EL (cell line): ENCODE measurements around the gene LRBA.

ENCODE experiments used
- DNase-seq: peaks from one replicate; pipeline ENCODE4 v3.0.0-alpha.2; 2016

LRBA gene

DNA sequence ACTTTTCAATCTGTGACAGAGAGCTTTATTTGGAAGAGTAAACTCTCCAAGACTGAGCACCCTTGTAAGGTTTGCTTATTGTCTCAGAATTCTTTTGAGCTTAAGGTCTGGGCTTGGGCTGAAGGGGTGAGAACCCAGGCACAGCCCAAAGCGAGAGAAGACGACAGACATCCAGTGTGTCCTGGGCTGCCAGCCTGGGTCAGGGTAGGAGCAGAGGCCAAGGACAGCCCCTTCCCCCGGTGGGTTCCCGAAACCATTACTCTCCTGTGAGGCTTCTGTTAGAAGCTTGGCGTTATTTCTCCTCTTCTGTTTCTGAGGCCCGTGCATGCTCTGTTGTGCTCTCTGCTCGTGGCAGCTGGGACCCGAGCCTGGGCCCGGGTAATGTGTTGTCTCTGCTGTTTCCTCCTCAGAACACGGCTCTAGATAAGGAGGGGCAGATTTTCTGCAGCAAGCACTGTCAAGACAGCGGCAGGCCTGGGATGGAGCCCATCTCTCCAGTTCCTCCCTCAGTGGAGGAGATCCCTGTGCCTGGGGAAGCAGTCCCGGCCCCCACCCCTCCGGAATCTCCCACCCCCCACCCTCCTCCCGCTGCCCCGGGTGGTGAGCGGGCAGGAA lies 759.4 kb downstream of the LRBA start:
- no peak for DNase-seq

DNA sequence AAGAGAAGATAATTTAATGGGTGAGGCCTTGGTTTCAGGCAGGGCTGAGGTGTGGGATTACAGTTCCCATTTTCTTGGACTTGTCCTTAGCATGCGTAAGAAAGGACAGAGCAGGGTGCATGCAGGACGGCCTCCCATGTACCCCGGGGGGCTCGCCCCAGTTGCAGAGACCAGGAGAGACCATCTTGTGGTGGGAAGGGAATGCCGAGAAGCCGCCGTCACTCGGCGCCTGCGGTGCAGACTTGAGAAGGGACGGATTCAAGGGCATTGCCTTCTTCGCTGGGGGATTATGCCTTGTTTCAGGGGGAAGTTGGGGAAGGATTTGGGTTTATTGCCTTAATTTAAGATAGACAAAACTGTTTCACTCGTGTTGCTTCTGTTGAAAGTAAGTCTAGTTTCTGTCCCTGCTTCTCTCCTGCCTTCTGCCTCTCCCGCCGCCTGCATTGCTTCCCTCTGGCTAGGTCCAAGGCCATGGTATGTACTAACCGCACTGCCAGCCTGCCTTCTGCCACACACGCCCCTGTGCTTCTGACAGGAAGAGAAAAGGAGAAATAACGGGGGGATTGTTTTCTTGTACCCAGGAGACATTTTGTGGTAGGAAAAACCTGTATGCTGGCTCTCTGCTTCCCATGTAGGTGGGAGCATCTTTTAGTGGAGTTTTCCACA lies 761.0 kb downstream of the LRBA start:
- no peak for DNase-seq

DNA sequence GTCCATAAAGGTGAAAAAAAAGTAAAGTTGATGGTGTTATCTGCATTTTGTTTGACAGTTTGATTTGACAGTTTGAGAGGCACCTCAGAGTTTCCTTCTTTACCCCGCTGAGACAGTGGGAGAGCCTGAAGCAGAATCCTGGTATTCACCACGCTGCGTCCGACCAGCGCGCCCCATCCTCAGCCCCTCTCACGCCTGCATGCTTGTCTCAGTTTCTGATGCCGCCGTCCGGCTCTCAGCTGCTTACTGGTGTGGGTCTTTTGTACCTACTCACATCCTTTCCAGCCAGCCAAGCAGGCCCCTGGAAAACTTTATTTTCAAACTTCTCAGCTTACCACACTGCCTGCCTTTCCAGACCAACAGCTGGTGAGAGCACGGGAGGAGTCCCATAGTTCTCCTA lies 761.7 kb downstream of the LRBA start:
- DNase-seq, result no peak

DNA sequence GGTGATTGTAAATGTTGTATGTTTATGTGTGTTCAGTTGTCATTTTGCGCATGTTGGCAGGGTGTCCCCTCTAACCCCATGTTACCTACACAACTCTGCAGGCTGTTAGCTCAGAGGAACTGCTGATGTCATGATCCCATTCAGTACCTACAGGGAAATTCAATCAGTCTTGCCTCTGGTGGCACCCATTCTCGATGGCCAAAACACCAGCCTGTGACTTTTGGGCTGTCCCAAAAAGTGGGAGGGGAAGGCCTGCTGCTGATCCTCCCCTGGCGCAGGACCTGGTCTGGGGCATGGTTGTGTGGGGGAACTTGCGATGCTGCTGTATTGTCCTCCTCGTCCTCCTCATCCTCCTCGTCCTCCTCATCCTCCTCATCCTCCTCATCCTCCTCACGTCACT lies 762.3 kb downstream of the LRBA start:
- no peak for DNase-seq

DNA sequence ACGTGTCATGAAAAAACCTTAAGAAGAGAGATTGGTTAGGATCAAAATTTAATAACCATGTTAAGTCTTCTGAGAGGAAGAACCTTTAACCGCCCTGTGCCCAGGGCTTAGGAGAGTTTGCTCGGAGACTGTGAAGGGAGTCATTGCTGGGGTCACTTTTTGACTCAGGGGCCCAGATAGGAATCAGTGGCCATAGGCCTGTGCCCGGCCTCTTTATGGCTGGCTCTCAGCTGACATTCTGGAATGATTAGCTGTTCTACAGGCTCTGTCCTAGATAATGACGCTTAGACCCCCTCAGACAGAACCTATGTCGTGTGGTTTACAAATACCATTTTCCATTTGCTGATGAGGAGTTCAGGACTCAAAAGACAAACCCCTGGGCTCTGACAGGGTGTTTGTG lies 762.8 kb downstream of the LRBA start:
- DNase-seq, result no peak

DNA sequence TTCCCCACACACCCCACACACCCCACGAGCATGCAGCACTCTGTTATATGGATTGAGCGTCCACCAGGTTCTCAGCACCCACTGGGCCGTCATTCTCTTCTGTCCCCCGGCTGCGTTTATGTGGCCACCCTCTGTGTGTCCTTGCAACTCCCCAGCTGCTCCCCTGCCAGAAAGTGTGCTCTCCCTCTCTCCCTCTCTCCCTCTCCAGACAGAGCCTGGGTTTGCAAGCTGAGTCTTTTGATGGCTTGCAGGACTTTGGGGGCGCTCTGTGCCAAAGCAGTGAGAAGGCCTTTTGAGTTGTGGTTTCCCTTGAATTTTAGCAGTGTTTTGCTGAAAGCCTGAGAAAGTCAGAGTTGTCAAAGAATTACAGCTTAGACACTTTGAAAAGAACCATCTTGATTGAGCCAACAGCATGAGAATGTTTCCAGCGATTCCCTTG lies 763.3 kb downstream of the LRBA start:
- no peak for DNase-seq

DNA sequence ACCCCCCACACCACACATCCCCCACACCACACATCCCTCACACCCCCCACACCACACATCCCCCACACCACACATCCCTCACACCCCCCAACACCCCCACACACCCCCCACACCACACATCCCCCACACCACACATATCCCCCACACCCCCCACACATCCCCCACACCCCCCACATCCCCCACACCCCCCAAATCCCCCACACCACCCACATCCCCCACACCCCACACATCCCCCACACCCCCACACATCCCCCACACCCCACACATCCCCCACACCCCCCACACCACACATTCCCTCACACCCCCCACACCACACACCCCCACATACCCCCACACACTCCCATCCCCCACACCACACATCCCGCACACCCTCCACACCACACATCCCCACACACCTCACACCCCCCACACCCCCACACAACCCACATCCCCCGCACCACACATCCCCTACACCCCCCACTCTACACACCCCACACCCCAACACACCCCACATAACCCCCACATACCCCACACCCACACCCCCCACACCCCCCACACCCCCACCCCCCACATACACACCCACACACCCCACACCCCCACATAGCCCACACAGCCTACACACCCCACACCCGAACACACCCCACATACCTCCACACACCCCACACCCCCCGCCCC lies 764.0 kb downstream of the LRBA start:
- DNase-seq, result no peak

DNA sequence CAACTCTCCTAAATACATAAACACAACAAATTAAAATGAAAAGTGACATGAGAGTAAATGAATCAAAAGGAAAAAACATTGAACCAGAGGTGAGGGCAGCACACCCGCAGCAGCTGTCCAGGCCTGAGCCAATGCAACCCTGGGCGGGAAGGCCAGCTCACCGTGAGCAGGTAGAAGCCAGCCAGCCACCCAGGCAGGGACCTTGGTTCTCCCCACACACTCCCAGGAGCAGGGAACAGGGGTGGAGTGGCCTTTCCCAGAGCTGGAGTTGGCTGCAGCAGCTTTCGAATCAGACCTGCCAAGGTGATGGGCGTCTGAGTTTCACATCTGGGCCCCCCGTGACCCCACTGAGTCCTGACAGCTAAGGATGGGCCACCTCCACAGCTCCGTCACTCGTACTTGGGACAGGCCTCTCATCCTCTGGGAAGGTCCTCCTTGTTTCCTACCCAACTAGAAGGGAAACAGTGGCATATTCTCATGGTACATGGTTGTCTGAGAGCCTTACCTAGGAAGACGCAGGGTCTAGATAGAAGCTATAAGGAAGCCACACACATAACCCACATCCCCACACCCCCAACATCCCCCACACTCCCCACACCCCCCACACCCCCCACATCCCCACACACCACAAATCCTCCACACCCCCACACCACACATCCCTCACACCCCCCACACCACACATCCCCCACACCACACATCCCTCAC lies 764.6 kb downstream of the LRBA start:
- no peak for DNase-seq

DNA sequence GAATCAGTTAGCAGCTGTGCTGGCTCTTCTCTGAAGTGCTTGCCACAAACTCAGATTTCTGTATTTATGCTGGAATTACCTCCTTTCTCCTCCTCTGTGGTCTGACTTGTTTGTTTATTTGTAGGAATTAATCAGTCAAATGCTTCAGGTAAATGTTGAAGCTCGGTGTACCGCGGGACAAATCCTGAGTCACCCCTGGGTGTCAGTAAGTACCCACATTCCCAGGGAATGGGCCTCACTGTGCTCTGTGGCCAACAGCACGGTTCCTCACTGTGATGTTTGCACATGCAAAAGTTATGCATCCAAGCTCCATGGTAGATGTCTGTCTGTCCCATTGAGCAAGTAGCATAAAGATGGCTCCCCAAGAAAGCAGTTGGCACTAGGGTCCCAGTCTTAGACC lies 766.9 kb downstream of the LRBA start:
- DNase-seq, result no peak

DNA sequence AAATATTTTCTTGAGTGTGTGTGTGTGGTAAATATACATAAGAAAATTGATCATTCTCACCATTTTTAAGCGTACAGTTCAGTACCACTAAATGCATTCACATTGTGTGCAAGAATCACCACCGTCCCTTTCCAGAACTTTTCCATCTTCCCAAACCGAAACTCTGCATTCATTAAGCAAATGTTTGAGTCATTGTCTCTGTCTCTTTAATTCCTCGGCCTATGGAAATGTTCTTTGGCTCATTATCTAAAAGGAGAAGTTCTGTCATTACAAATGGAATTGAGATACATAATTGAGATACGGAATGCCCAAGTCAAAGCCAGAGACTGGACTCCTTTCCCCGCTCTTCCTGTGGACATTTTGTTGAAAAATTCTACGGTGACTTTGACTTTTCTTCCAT lies 767.9 kb downstream of the LRBA start:
- no peak for DNase-seq

DNA sequence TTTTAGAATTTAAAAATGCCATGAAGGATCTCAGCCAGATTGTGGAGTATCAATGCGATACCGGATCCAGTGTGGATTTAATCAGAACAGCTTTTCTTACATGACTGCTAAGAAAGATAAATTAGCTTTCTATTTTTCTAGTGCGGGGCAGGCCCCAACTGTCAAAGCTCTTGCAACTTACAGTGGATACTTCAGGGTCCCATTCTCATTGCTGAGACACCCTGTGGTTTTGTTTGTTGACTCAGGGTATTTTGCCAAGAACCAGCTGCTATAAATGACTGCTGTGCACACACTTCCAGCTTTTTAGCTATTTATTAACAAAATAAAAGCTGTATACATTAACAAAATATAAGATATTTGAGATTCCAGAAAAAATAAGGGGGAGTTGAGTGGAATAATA lies 770.5 kb downstream of the LRBA start:
- DNase-seq, result peak; percentile 68

DNA sequence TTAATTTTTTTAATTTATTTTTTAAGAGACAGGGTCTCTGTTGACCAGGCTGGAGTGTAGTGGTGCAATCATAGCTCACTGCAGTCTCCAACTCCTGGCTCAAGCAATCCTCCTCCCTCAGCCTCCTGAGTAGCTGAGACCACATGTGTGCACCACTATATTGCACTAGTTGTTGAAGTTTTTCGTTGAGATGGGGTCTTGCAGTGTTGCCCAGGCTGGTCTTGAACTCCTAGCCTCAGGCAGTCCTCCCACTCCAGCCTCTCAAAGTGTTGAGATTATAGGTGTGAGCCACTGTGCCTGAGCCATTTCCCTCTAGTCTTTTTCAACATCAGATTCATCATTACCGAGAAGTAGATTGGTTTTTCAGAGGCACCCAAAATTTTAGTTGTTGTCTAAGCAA lies 771.2 kb downstream of the LRBA start:
- no peak for DNase-seq

DNA sequence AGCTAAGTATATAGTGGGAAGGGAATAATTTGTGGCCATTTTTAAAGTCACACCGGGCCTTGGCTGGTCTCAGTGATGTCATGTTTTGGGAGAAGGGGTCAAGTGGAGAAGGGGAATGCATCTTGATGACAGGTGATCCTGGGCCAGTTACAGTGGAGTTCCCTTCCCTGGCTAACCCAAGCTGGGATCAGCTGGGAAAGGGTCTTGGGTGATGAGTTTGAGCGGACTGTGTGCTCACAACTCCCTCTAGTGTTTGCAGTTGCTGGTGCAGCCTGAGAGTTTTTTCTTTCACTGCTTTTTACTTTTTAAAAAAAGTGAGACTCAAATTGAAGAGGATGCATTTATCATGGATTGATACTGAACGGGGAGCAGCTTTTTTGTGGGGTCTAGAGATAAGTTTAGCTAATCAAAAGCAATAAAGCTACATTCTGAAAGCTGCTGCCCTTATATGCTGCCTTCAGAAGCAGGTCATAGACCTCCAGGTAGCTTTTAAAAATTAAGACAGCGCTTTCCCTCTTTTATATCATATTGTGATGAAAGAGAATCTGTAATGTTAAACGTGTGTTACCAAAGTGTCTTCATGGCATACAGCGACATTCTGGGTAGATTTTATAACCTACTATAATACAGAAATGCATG lies 772.1 kb downstream of the LRBA start:
- DNase-seq, result peak; percentile 60

DNA sequence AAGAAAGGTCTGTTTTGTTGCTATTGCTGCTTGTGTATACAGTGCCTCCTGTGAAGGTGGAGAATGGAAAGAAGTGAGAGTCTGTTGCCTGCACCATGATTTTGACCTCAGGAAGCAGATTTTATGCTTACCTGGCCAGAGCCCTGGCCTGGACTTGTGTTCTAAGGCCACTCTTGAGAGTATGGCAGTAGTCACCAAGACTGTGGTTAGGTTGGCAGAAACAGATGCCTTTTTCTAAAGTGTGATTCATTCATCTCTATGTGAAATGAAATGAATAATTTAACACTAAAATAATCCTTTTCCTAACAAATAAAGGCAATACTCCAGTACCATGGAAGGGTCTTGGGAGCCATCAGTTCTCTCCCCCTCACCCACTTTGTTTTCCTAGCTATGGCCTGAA lies 775.1 kb downstream of the LRBA start:
- DNase-seq, result no peak

DNA sequence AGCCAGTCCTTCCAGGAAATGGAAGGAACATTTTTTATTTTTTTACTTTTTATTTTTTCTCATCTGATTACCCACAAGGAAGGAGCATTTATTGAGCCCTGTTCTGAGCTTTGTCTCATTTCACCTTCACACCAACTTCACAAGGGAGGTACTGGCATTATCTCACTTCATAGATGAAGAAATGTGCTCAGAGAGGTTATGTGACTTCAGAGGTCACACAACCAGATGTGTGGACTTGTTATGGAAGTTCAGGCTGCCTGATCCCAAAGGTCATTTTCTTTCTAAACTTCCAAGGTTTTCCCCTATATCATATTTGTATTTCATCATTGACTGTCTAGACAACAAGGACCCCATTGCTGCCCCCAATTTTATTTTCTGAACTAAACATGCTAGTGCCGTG lies 776.5 kb downstream of the LRBA start:
- DNase-seq, result no peak

DNA sequence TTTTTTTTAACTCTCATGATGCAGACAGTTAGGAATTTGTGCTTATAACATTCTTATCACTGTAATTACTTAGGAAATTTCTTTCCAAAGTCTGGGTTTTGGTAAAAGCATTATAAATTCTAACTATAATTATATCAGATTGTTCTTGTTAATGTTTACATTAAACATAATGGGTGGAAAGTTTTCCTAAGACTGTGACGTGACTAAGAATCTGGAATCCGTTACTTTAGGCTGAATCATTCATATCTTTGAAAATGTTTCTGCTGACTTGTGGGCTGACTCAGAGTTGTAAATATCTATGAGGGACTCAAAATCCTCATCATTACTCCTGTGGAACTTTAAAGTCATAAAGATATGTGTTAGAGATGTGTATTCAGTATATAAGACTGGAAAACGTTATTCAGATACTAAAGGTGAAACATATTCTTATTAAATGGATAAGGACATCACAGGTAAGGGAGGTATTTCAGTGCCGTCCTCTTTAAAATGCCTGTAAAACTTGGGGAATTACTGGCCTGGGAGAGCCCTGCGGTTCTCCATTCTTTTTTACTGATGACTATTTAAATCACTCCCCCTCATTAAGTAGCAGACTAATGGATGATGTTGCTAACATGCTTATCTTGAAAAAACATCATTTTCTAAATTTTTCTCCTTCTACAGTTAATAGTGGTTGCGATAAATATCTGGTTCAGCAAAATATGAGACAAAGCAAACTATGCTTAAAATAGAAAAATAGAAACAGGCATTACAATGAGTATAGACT lies 777.8 kb downstream of the LRBA start:
- peak; percentile 94 for DNase-seq

DNA sequence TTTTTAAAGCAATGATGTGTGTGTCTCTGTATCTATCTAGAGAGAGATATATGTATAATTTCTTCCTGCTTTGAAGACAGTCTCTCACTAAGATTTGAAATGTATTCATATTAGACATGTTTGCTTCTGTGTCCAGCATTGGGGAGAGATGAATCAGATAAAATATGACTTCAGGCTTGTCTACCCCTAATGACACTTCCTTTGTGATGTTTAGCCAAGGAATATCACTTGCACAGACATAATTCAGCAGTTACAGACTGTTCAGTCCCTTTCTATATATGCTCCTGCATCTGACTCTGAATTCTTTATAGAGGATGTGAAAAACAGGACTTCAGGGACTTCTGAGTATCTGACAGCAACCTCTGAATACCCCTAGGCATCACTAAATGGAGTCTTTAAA lies 778.5 kb downstream of the LRBA start:
- DNase-seq, result peak; percentile 77

DNA sequence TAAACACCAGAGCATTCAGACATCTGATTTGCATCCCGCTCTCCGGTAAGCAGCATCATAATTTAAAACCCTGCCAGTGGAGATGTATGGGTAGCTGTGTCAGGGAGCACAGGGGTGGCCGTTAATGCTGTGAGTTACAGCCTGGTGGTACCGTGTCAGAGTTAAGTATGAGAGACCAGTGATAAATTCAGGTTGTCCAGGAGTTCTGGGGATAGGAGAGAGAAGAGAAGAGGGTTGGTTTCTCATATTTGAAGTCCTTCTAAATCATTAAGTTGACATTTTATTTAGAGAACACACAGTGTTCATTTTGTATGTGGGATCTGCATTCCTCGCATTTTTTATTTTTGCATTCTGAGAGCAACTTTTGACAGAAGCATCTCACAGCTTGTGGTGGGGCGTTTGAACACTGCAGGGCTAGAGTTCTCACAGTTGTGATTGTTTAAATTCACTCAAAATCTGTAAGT lies 779.2 kb downstream of the LRBA start:
- peak; percentile 69 for DNase-seq

DNA sequence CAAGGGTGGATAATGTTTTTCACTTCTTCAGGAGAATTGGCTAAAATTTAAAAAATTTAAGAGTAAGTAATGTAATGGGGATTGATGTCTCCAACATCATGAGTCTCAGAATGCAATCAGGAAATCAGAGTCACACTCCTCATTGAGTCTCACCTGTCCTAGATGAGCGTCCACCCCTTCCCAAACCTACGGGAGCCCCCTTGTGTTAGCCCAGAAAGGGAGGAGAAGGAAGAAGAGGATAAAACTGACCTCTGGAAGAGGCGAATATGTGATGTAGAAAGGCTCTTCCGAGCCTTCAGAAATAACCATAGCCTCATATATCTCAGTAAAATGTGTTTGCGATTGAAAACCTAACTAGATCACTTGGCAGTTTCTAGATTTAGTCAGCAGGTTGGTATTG lies 779.8 kb downstream of the LRBA start:
- no peak for DNase-seq

DNA sequence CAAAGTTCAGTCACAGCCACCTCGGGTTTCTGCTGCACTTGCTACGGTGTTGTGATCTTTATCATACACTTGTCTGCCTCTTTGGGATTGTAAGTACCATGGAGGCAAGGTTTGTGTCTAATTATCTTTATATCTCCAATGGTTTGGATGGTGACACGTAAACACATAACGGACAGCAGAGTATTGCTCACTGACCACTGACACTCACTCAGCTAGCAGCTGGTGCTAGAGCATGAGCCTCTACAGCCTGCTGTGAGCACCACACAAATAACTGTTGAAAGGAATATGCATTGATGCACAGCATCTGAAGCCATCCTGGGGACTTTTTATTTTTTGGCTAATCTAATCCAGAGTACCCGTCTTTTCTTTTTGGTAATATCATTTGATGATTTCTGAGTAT lies 780.8 kb downstream of the LRBA start:
- peak; percentile 46 for DNase-seq

DNA sequence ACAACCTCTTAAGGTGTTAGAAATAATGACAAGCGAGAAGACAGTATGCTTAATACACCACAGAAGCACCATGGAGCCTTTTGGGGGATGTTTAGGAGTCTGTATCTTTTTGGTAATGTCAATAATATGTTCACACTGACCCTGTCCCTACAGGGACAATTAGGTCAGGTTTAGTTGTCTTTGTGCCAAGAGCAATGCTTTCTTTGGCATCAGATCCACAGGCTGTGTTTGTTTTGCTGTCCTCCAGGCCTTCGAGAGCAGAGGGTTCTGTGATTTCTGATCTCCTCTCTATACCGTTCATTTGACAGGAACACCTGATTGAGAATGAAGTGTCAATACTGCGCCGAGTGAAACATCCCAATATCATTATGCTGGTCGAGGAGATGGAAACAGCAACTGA lies 783.1 kb downstream of the LRBA start:
- DNase-seq, result no peak

DNA sequence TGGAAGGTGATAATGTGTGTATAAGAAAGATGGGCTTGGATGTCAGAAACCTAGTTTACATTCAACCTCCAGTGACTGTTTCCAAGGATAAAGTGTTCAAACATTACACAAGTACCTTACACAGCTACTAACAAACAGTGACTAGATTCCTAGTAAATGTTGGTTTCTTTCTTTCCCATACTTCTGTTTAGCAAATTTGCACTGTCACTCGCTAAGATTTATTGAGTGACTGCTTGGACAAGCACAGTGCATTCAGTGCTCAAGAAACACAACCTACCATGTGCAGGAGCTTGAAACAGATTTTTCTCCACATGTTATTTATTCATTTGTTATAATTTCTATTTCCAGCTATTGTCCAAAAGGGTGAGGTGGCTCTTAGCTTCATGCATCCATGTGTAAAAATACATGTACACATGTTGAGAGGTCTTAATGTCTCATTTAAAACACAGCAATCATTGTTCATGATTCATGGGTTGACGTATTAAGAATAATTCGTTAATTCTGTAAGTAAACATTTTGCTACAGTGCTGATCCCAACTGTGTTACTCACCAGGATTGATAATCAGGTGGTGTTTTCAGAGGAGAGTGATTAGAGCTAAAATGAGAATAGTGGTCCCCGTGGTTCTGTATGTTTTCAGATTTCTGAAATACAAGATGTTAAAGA lies 783.8 kb downstream of the LRBA start:
- DNase-seq, result no peak
